ENCODE results near the gene TP53RK.

The TP53RK gene

GRCh38 chr20:46640536-46641311 is 48.5 kb downstream of the TP53RK start:
- DNase-seq = no peak

- DNase-seq = no peak
Measured at GRCh38 chr20:46640044-46640443, 49.2 kb downstream of the TP53RK start.

GRCh38 chr20:46639587-46639986 is 49.7 kb downstream of the TP53RK start:
- no peak for DNase-seq

- no peak for DNase-seq
Measured at GRCh38 chr20:46638898-46639274, 50.4 kb downstream of the TP53RK start.

GRCh38 chr20:46638134-46638897 is 50.9 kb downstream of the TP53RK start:
- DNase-seq = peak in 32 of 58 donors; percentile 8 to 71 (median 36)

- DNase-seq = no peak
Measured at GRCh38 chr20:46637427-46638133, 51.7 kb downstream of the TP53RK start.

GRCh38 chr20:46637020-46637419 is 52.2 kb downstream of the TP53RK start:
- peak in 5 of 58 donors; percentile 7 to 18 (median 15) for DNase-seq

GRCh38 chr20:46636514-46636913 is 52.7 kb downstream of the TP53RK start:
- no peak for DNase-seq

- peak in 1 of 58 donors; percentile 33 for DNase-seq
Measured at GRCh38 chr20:46635514-46636136, 53.6 kb downstream of the TP53RK start.

- no peak for DNase-seq
Measured at GRCh38 chr20:46634528-46634927, 54.7 kb downstream of the TP53RK start.

Data from anterior cingulate cortex (tissue), 58 donors.